ENCODE data around the gene ADAM8. TPM values are rescaled to one million over a fixed set of nuclear protein-coding genes. Genes with fewer than 3 reads are reported as not detected.

ADAM8 gene
- total and polyA plus RNA-seq, 2 of the 8 experiments (the other 6 are each of a cell fraction or from before 2014, with no cell fraction given): 4.6 TPM

DNA sequence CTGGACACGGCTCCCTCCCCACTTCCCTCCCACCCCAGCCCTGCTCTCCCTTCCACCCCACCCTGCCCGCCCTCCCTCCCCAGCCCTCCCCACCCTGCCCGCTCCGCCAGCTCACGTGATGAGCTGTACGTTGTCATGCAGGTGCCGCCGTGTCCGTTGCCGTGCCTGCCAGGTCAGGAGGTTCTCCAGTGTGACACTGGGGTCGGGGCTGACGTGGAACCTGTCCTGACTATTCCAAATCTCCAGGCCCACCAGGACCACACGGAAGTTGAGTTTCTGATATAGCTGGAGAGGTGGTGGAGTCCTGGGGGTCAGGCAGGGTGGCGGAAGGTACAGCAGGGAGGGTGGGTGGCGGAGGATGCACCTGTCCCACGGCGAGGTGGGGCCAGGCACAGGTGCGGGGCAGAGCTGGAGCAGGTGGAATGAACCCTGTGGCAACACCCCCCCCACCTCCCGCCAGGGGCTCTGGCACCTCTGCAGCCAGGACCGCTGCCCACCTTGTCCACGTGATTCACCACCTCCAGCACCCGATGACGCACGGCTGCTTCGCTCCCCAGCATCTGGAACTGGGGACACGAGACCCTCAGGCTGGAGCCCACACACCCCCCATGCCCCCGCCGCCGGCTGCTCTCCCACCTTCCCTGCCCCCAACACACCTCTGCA lies 4.2 kb downstream of the ADAM8 start (continued):
- TF ChIP-seq, protein P1, sequence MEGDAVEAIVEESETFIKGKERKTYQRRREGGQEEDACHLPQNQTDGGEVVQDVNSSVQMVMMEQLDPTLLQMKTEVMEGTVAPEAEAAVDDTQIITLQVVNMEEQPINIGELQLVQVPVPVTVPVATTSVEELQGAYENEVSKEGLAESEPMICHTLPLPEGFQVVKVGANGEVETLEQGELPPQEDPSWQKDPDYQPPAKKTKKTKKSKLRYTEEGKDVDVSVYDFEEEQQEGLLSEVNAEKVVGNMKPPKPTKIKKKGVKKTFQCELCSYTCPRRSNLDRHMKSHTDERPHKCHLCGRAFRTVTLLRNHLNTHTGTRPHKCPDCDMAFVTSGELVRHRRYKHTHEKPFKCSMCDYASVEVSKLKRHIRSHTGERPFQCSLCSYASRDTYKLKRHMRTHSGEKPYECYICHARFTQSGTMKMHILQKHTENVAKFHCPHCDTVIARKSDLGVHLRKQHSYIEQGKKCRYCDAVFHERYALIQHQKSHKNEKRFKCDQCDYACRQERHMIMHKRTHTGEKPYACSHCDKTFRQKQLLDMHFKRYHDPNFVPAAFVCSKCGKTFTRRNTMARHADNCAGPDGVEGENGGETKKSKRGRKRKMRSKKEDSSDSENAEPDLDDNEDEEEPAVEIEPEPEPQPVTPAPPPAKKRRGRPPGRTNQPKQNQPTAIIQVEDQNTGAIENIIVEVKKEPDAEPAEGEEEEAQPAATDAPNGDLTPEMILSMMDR (IDR thresholded peaks at IDR 0.05; ENCODE audit: control extremely low read depth in 1 of 3, insufficient read depth in 1 of 3, low read depth in 1 of 3, low read length in 3 of 3): no peak
- TF ChIP-seq KDM5A (IDR thresholded peaks at IDR 0.05; ENCODE audit: low read length) (no peak), CHD1 (IDR thresholded peaks at IDR 0.05; ENCODE audit: low read depth, low read length) (no peak), SP2 (IDR thresholded peaks at IDR 0.05; ENCODE audit: low read length) (no peak)
